Liver (tissue), 9 donors: ENCODE results near the gene MYOZ2. TPM values are rescaled to one million over a fixed set of nuclear protein-coding genes. Genes with fewer than 3 reads are reported as not detected.

Experiments
- DNase-seq: peaks from one replicate; pipeline ENCODE4 v3.0.0-alpha.2; 2017; ENCODE audit warnings: low spot score
- H3K27ac ChIP-seq, 2 donors: one replicate each; pipeline ENCODE4 v1.7.0; 2013; ENCODE audit warnings: inconsistent platforms in 2 of 2, low read length in 2 of 2, control low read depth in 1 of 2, low read depth in 1 of 2, mild to moderate bottlenecking in 1 of 2
- H3K27me3 ChIP-seq, 4 donors: one replicate each; pipeline versions ENCODE4 v1.6.1 to v1.7.0; 2013; ENCODE audit warnings: low read length in 3 of 4, inconsistent platforms in 1 of 4, mild to moderate bottlenecking in 1 of 4, moderate library complexity in 1 of 4; ENCODE audit not compliant: control insufficient read depth in 4 of 4, insufficient read depth in 4 of 4
- H3K36me3 ChIP-seq, 4 donors: one replicate each; pipeline versions ENCODE4 v1.6.1 to v1.7.0; 2013; ENCODE audit warnings: low read length in 3 of 4, mild to moderate bottlenecking in 3 of 4, low read depth in 1 of 4, moderate library complexity in 1 of 4; ENCODE audit not compliant: control insufficient read depth in 4 of 4, insufficient read depth in 3 of 4
- H3K4me1 ChIP-seq, 4 donors: one replicate each; pipeline versions ENCODE4 v1.6.1 to v1.7.0; 2013; ENCODE audit warnings: low read length in 3 of 4, mild to moderate bottlenecking in 3 of 4, moderate library complexity in 1 of 4; ENCODE audit not compliant: control insufficient read depth in 4 of 4, insufficient read depth in 4 of 4
- H3K4me3 ChIP-seq, 3 donors: one replicate each; pipeline versions ENCODE4 v1.6.1 to v1.7.0; 2013; ENCODE audit warnings: low read length in 3 of 3, control low read depth in 1 of 3, low read depth in 1 of 3, mild to moderate bottlenecking in 1 of 3
- H3K9ac ChIP-seq, 2 donors: one replicate each; pipeline ENCODE4 v1.7.0; 2013; ENCODE audit warnings: low read length in 2 of 2, mild to moderate bottlenecking in 2 of 2, moderate library complexity in 2 of 2, control low read depth in 1 of 2, low read depth in 1 of 2
- H3K9me3 ChIP-seq, 4 donors: one replicate each; pipeline versions ENCODE4 v1.6.1 to v1.7.0; 2013; ENCODE audit warnings: low read length in 3 of 4; ENCODE audit not compliant: control insufficient read depth in 4 of 4
- ATF3 ChIP-seq: IDR thresholded peaks from 2 replicates; pipeline ENCODE4 v1.6.1; 2016; ENCODE audit warnings: antibody characterized with exemption
- CTCF ChIP-seq: fragments of 150-350 bp; IDR thresholded peaks from 2 replicates; pipeline ENCODE4 v1.5.1; 2017; ENCODE audit warnings: improper control_type of control experiment, low read depth, low read length; ENCODE audit not compliant: missing input control
- EGR1 ChIP-seq, 2 donors: IDR thresholded peaks; 2 replicates each; pipeline ENCODE4 v1.6.1; 2016 to 2018; ENCODE audit warnings: antibody characterized with exemption in 2 of 2, low read depth in 2 of 2
- FOXA1 ChIP-seq: IDR thresholded peaks from 2 replicates; pipeline ENCODE4 v1.6.1; 2016; ENCODE audit warnings: antibody characterized with exemption
- FOXA2 ChIP-seq: IDR thresholded peaks from 2 replicates; pipeline ENCODE4 v1.6.1; 2016; ENCODE audit warnings: antibody characterized with exemption
- GABPA ChIP-seq, 2 donors: IDR thresholded peaks in 1 of 2; conservative IDR thresholded peaks in 1 of 2; 2 replicates each; pipeline ENCODE4 v1.6.1; 2016; ENCODE audit warnings: antibody characterized with exemption in 2 of 2, mild to moderate bottlenecking in 1 of 2, moderate library complexity in 1 of 2
- HNF4A ChIP-seq, 2 donors: conservative IDR thresholded peaks; 2 replicates each; pipeline ENCODE4 v1.6.1; 2016; ENCODE audit warnings: antibody characterized with exemption in 2 of 2, mild to moderate bottlenecking in 2 of 2
- HNF4G ChIP-seq: IDR thresholded peaks from 2 replicates; pipeline ENCODE4 v1.6.1; 2016; ENCODE audit warnings: antibody characterized with exemption
- JUND ChIP-seq, 2 donors: IDR thresholded peaks; 2 replicates each; pipeline ENCODE4 v1.6.1; 2016; ENCODE audit warnings: antibody characterized with exemption in 2 of 2
- NR2F2 ChIP-seq: IDR thresholded peaks from 2 replicates; pipeline ENCODE4 v1.6.1; 2016; ENCODE audit warnings: antibody characterized with exemption
- RAD21 ChIP-seq, 2 donors: IDR thresholded peaks; 2 replicates each; pipeline ENCODE4 v1.6.1; 2016; ENCODE audit warnings: antibody characterized with exemption in 2 of 2, mild to moderate bottlenecking in 2 of 2
- REST ChIP-seq: IDR thresholded peaks from 2 replicates; pipeline ENCODE4 v1.6.1; 2016; ENCODE audit warnings: antibody characterized with exemption, mild to moderate bottlenecking
- RXRA ChIP-seq, 2 donors: IDR thresholded peaks; 2 replicates each; pipeline ENCODE4 v1.6.1; 2017 to 2018; ENCODE audit warnings: antibody characterized with exemption in 2 of 2, mild to moderate bottlenecking in 1 of 2
- SP1 ChIP-seq: IDR thresholded peaks from 2 replicates; pipeline ENCODE4 v1.6.1; 2018; ENCODE audit warnings: antibody characterized with exemption, mild to moderate bottlenecking
- TAF1 ChIP-seq: conservative IDR thresholded peaks from 2 replicates; pipeline ENCODE4 v1.6.1; 2016; ENCODE audit warnings: antibody characterized with exemption, mild to moderate bottlenecking
- YY1 ChIP-seq: IDR thresholded peaks from 2 replicates; pipeline ENCODE4 v1.6.1; 2016; ENCODE audit warnings: antibody characterized with exemption, mild to moderate bottlenecking
- ZBTB33 ChIP-seq: IDR thresholded peaks from 2 replicates; pipeline ENCODE4 v1.6.1; 2016; ENCODE audit warnings: antibody characterized with exemption
- WGBS: extraction: QIAGEN DNeasy Blood & Tissue Kit; methylation state at CpG from one replicate; pipeline ENCODE4 v1.1.7; 2013; 5-methylcytosine and 5-hydroxymethylcytosine counted together
- polyA plus RNA-seq, 2 donors: library from polyadenylated mRNA; stranded (reverse) in 1 of 2; unstranded in 1 of 2; fragments of 200-250 nt in 1 of 2; fragments of >200 nt in 1 of 2; fragmentation: Nextera tagmentation in 1 of 2; extraction: Ambion mirVana in 1 of 2; gene quantifications; one replicate each; pipeline versions ENCODE4 v1.2.1 to v1.2.3, GENCODE V29; 2013 to 2015
- total RNA-seq, 2 donors: library from RNA; depleted of rRNA; stranded (reverse); fragments of >200 nt; gene quantifications; one replicate each; pipeline ENCODE4 v1.2.3, GENCODE V29; 2014
- donor health status: healthy.
- donor health status: healthy.
- donor health status: healthy.
- donor health status: healthy.
- donor health status: healthy.

MYOZ2 gene
- total and polyA plus RNA-seq, 4 donors: 0.03 to 0.08 TPM; not detected in 2

GRCh38 chr4:119206178-119206577, 70.5 kb downstream of the MYOZ2 start:
- H3K36me3 ChIP-seq: no peaks in the 10 kb centered on the region
- H3K9me3 ChIP-seq: no peaks in the 10 kb centered on the region
- no peak overlapping the region for H3K4me3 ChIP-seq
- 58% methylated on average over 1 of the region's 1 CpG for WGBS
- TF ChIP-seq HNF4A (conservative IDR thresholded peaks at IDR 0.05) (no peak), GABPA (IDR thresholded peaks at IDR 0.05 in 1 of 2, conservative IDR thresholded peaks at IDR 0.05 in 1 of 2) (no peak), ATF3 (no peak), CTCF (no peak), SP1 (no peak), RXRA (IDR thresholded peaks at IDR 0.05) (no peak), JUND (IDR thresholded peaks at IDR 0.05) (no peak), NR2F2 (no peak), TAF1 (no peak), RAD21 (IDR thresholded peaks at IDR 0.05) (no peak), REST (no peak), EGR1 (IDR thresholded peaks at IDR 0.05; ENCODE audit: low read depth in 2 of 2) (no peak), YY1 (no peak), ZBTB33 (no peak), FOXA2 (no peak)
- H3K9ac ChIP-seq: no peak overlapping the region
- no peak overlapping the region for H3K27ac ChIP-seq
- no peak for DNase-seq
- H3K4me1 ChIP-seq: peaks cover 0 to 2% (median under 1%) of the 10 kb centered on the region in 4 donors
- no peaks in the 10 kb centered on the region for H3K27me3 ChIP-seq

GRCh38 chr4:119207051-119207450, 71.4 kb downstream of the MYOZ2 start:
- no peak overlapping the region for H3K27ac ChIP-seq
- no peak overlapping the region for H3K9ac ChIP-seq
- H3K4me1 ChIP-seq: peaks cover 0 to 7% (median 4%) of the 10 kb centered on the region in 4 donors
- H3K4me3 ChIP-seq: no peak overlapping the region
- DNase-seq: no peak
- 17% methylated on average over 1 of the region's 1 CpG for WGBS
- no peaks in the 10 kb centered on the region for H3K27me3 ChIP-seq
- H3K36me3 ChIP-seq: no peaks in the 10 kb centered on the region
- no peaks in the 10 kb centered on the region for H3K9me3 ChIP-seq
- TF ChIP-seq JUND (IDR thresholded peaks at IDR 0.05) (no peak), ATF3 (no peak), TAF1 (no peak), RAD21 (IDR thresholded peaks at IDR 0.05) (no peak), GABPA (IDR thresholded peaks at IDR 0.05 in 1 of 2, conservative IDR thresholded peaks at IDR 0.05 in 1 of 2) (no peak), CTCF (no peak), FOXA1 (no peak), YY1 (no peak), HNF4G (no peak), FOXA2 (no peak), ZBTB33 (no peak)
